ENCODE measurements around the gene ZDHHC11B. TPM values are rescaled to one million over a fixed set of nuclear protein-coding genes. Genes with fewer than 3 reads are reported as not detected.

The ZDHHC11B gene
- total RNA-seq, 3 donors from 2014 or later (not counting 1 experiment from before 2014, with no cell fraction given), result 0.85 to 7.3 (median 2.2) TPM

GRCh38 chr5:758698-759053, 25.9 kb downstream of the ZDHHC11B start:
- intact Hi-C loops (cut with micrococcal nuclease), result no loop called here
- no peaks in the 10 kb centered on the region for H3K36me3 Mint-ChIP-seq
- peaks cover 0 to 4% of the 10 kb centered on the region in 2 donors for H3K27me3 Mint-ChIP-seq (ENCODE audit: low read depth in 2 of 2)
- no peaks in the 10 kb centered on the region for H3K27me3 ChIP-seq (ENCODE audit: control insufficient read depth, insufficient read depth, low read length)
- DNase-seq, result no peak
- peaks cover 15% of the 10 kb centered on the region for H3K4me1 ChIP-seq (ENCODE audit: control insufficient read depth, insufficient read depth, low read length)
- no peak for ATAC-seq
- TF ChIP-seq CTCF (IDR thresholded peaks at IDR 0.05), result no peak
- H3K4me1 Mint-ChIP-seq, result peaks cover 0 to 7% of the 10 kb centered on the region in 2 donors
- no peak overlapping the region for H3K27ac ChIP-seq (ENCODE audit: low read length)
- no peaks in the 10 kb centered on the region for H3K36me3 ChIP-seq (ENCODE audit: control insufficient read depth, insufficient read depth, low read length)
- H3K9me3 Mint-ChIP-seq, result no peaks in the 10 kb centered on the region
- peak overlapping the region; percentile 25 for H3K4me3 Mint-ChIP-seq
- H3K27ac Mint-ChIP-seq, result no peak overlapping the region
- H3K4me3 ChIP-seq (ENCODE audit: low read length), result no peak overlapping the region
- no peaks in the 10 kb centered on the region for H3K9me3 ChIP-seq (ENCODE audit: control insufficient read depth, insufficient read depth, low read length)
- WGBS (ENCODE audit: insufficient coverage), result 91% methylated on average over 14 of the region's 15 CpGs

DNA sequence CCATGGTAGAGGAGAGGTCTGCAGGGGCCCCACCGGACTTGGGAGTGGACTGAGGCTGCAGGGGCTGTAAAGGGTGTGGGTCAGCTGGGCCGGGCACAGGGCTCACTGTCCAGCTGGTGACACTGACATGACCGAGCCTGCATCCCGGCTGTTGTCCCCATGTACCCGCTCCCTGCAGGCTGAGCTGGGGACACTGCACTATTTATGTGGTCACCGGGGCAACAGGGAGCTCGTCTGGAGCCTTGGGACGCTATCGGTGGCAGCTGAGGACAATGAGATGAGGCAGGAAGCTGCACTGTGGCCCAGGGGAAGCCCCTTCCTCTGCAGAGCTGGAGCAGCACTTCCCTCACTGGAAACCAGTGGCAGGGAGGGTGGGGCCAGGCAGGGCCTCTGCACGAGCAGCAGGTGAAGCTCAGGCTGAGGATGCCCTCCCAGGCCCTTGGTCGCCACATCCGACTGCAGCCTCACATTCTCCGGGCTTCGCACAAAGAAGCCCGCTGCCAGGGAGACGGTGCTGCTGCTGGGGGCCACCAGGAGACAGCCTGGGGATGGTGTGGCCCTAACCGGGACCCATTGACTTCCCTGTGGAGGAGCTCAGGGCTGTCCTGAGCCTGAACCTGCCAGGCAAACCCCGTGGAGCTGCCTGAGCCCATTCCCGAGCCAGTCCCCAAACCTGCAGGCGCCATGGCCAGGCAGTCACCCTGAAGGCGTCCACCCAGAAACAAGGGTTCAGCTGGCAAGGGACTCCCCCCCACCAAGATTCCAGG, 26.4 kb downstream of the ZDHHC11B start:
- H3K27ac ChIP-seq (ENCODE audit: low read length), result no peak overlapping the region
- no peak for ATAC-seq
- Mint-ChIP-seq H3K36me3 (no peaks in the 10 kb centered on the region), H3K27me3 (ENCODE audit: low read depth in 2 of 2) (peaks cover 0 to 4% of the 10 kb centered on the region in 2 donors), H3K9me3 (no peaks in the 10 kb centered on the region), H3K4me3 (no peak overlapping the region), H3K4me1 (peaks cover 0 to 7% of the 10 kb centered on the region in 2 donors), H3K27ac (no peak overlapping the region)
- DNase-seq, result peak in 1 of 2 donors; percentile 52
- H3K9me3 ChIP-seq (ENCODE audit: control insufficient read depth, insufficient read depth, low read length), result no peaks in the 10 kb centered on the region
- intact Hi-C loops (cut with micrococcal nuclease), result no loop called here
- H3K4me3 ChIP-seq (ENCODE audit: low read length), result no peak overlapping the region
- no peaks in the 10 kb centered on the region for H3K36me3 ChIP-seq (ENCODE audit: control insufficient read depth, insufficient read depth, low read length)
- no peaks in the 10 kb centered on the region for H3K27me3 ChIP-seq (ENCODE audit: control insufficient read depth, insufficient read depth, low read length)
- WGBS (ENCODE audit: insufficient coverage), result 73% methylated on average over 21 of the region's 21 CpGs
- TF ChIP-seq CTCF (IDR thresholded peaks at IDR 0.05), result no peak
- H3K4me1 ChIP-seq (ENCODE audit: control insufficient read depth, insufficient read depth, low read length), result peaks cover 15% of the 10 kb centered on the region

GRCh38 chr5:757346-757930, 27.1 kb downstream of the ZDHHC11B start:
- H3K27ac Mint-ChIP-seq, result no peak overlapping the region
- ATAC-seq (no peak), DNase-seq (peak in 1 of 2 donors; percentile 14)
- peaks cover 0 to 4% of the 10 kb centered on the region in 2 donors for H3K27me3 Mint-ChIP-seq (ENCODE audit: low read depth in 2 of 2)
- Histone ChIP-seq H3K9me3 (ENCODE audit: control insufficient read depth, insufficient read depth, low read length) (no peaks in the 10 kb centered on the region), H3K27me3 (ENCODE audit: control insufficient read depth, insufficient read depth, low read length) (no peaks in the 10 kb centered on the region), H3K27ac (ENCODE audit: low read length) (no peak overlapping the region), H3K4me3 (ENCODE audit: low read length) (no peak overlapping the region), H3K36me3 (ENCODE audit: control insufficient read depth, insufficient read depth, low read length) (no peaks in the 10 kb centered on the region), H3K4me1 (ENCODE audit: control insufficient read depth, insufficient read depth, low read length) (peaks cover 15% of the 10 kb centered on the region)
- H3K4me1 Mint-ChIP-seq, result peaks cover 0 to 7% of the 10 kb centered on the region in 2 donors
- H3K4me3 Mint-ChIP-seq, result peak overlapping the region; percentile 13
- whole genome bisulfite sequencing (ENCODE audit: insufficient coverage), result 89% methylated on average over 15 of the region's 15 CpGs
- no peak for TF ChIP-seq CTCF (IDR thresholded peaks at IDR 0.05)
- no peaks in the 10 kb centered on the region for H3K9me3 Mint-ChIP-seq
- intact Hi-C loops (cut with micrococcal nuclease), result no loop called here
- H3K36me3 Mint-ChIP-seq, result no peaks in the 10 kb centered on the region

All from natural killer cell (primary cell).